K562 (cell line): ENCODE measurements around the gene KMT5C. TPM values are rescaled to one million over a fixed set of nuclear protein-coding genes. Genes with fewer than 3 reads are reported as not detected.

Source experiments
- ATAC-seq: fragments of 200-7000 bp; cut with Tn5 transposase; 3 replicates; pipeline ENCODE4 v1.9.1; 2020; ENCODE audit warnings: moderate library complexity
- BruUV-seq: library from RNA; stranded (reverse); fragments of 400-500 nt; replicated peaks from 2 replicates; lab custom pipeline; 2021; lab: Mats Ljungman, UMichigan
- CTCF ChIA-PET: fragments of 300-600 bp; formaldehyde crosslinking; extraction: SDS; loops from one replicate; lab custom pipeline; 2021; ENCODE audit warnings: low intra/inter-chr PET ratio; lab: Yijun Ruan, JAX
- POLR2A ChIA-PET: fragments of 300-600, 350-650 bp; sonication (Branson Sonifier 250); formaldehyde crosslinking; extraction: SDS; loops from one replicate; lab custom pipeline; 2021; ENCODE audit warnings: antibody characterized with exemption, inconsistent platforms; lab: Yijun Ruan, JAX
- DNase-seq, 4 experiments: peaks; one replicate each; pipeline versions ENCODE4 v3.0.0 to v3.0.0-alpha.2; 2011 to 2018; ENCODE audit warnings: low spot score in 3 of 4, mixed read lengths in 3 of 4; ENCODE audit errors: extremely low read depth in 1 of 4
- FAIRE-seq: peaks from 2 replicates; lab custom pipeline; 2011; peaks lifted over from hg19 to GRCh38; lab: Jason Lieb, UNC
- H2AFZ ChIP-seq: 2 replicates; pipeline ENCODE4 v1.6.0; 2011; ENCODE audit warnings: low read depth, low read length, control low read depth, inconsistent platforms
- H3K27ac ChIP-seq: fragments of 200-600 bp; 3 replicates; pipeline ENCODE4 v1.8.0; 2011; ENCODE audit warnings: low read depth, mild to moderate bottlenecking, control low read depth, inconsistent platforms, low read length, moderate library complexity, mixed read lengths; ENCODE audit errors: extremely low read depth
- H3K27me3 ChIP-seq, 2 experiments: fragments of 300-600 bp in 1 of 2; 2 replicates in 1 of 2; 3 replicates in 1 of 2; pipeline versions ENCODE4 v1.6.0 to v1.8.0; 2011; ENCODE audit warnings: inconsistent platforms in 2 of 2, low read length in 2 of 2, mild to moderate bottlenecking in 1 of 2, mixed read lengths in 1 of 2, moderate library complexity in 1 of 2; ENCODE audit not compliant: control insufficient read depth in 2 of 2, insufficient read depth in 2 of 2
- H3K36me3 ChIP-seq: fragments of 300-600 bp; 3 replicates; pipeline ENCODE4 v1.8.0; 2011; ENCODE audit warnings: mild to moderate bottlenecking, low read length, inconsistent platforms; ENCODE audit not compliant: control insufficient read depth, insufficient read depth
- H3K4me1 ChIP-seq, 2 experiments: fragments of 200-600 bp in 1 of 2; replicated peaks in 1 of 2; 2 replicates in 1 of 2; 3 replicates in 1 of 2; pipeline versions ENCODE4 v1.5.1 to v1.8.0; 2011; ENCODE audit warnings: inconsistent platforms in 2 of 2, low read length in 2 of 2, mild to moderate bottlenecking in 1 of 2, mixed read lengths in 1 of 2, moderate library complexity in 1 of 2; ENCODE audit not compliant: control insufficient read depth in 2 of 2, insufficient read depth in 2 of 2
- H3K4me2 ChIP-seq: 2 replicates; pipeline ENCODE4 v1.6.1; 2011; ENCODE audit warnings: low read length, control low read depth, inconsistent platforms, mixed read lengths; ENCODE audit not compliant: insufficient read depth
- H3K4me3 ChIP-seq: fragments of 200-600 bp; sonication (generic), shearing (Covaris generic); 2 replicates; pipeline ENCODE4 v1.5.1; 2016; ENCODE audit warnings: control low read depth, inconsistent platforms
- H3K79me2 ChIP-seq: fragments of 200-600 bp; 3 replicates; pipeline ENCODE4 v1.8.0; 2011; ENCODE audit warnings: low read length, inconsistent platforms; ENCODE audit not compliant: control insufficient read depth, insufficient read depth
- H3K9ac ChIP-seq, 2 experiments: 2 replicates each; pipeline versions ENCODE4 v1.6.0 to v1.6.1; 2011; ENCODE audit warnings: low read depth in 2 of 2, low read length in 2 of 2, control low read depth in 1 of 2, inconsistent platforms in 1 of 2, mild to moderate bottlenecking in 1 of 2, mixed read lengths in 1 of 2; ENCODE audit not compliant: insufficient read depth in 1 of 2
- H3K9me1 ChIP-seq: one replicate; pipeline ENCODE4 v1.6.0; 2011; ENCODE audit warnings: inconsistent platforms, mild to moderate bottlenecking, low read length, moderate library complexity; ENCODE audit not compliant: control insufficient read depth, insufficient read depth
- H3K9me3 ChIP-seq: replicated peaks from 2 replicates; pipeline ENCODE4 v1.5.1; 2011; ENCODE audit warnings: low read depth, low read length, inconsistent platforms; ENCODE audit not compliant: control insufficient read depth, insufficient read depth
- H4K20me1 ChIP-seq: replicated peaks from 2 replicates; pipeline ENCODE4 v1.6.1; 2011; ENCODE audit warnings: low read length, inconsistent platforms, mixed read lengths; ENCODE audit not compliant: control insufficient read depth, insufficient read depth
- POLR2G ChIP-seq: fragments of 200-400 bp; formaldehyde crosslinking; IDR thresholded peaks from 2 replicates; pipeline ENCODE4 v1.6.1; 2017; ENCODE audit warnings: low read depth, mild to moderate bottlenecking, antibody characterized with exemption, low read length, moderate library complexity
- ZNF121 ChIP-seq: sonication (generic); formaldehyde crosslinking; conservative IDR thresholded peaks from 2 replicates; pipeline ENCODE4 v1.8.0; 2022; ENCODE audit warnings: missing genetic modification reagents
- ZNF263 ChIP-seq: sonication (generic); formaldehyde crosslinking; IDR thresholded peaks from 2 replicates; pipeline ENCODE4 v1.8.0; 2022; ENCODE audit warnings: mild to moderate bottlenecking, missing genetic modification reagents, borderline replicate concordance
- WGBS: fragments of 100-300 bp; shearing (Covaris generic); methylation state at CpG from one replicate; pipeline ENCODE4 v1.1.6; 2016; ENCODE audit warnings: low coverage, mixed read lengths; ENCODE audit not compliant: insufficient coverage; ENCODE audit errors: missing lambda C conversion rate; 5-methylcytosine and 5-hydroxymethylcytosine counted together
- in situ Hi-C: fragments of 300-500 bp; cut with MboI; formaldehyde crosslinking; loops from 4 replicates; pipeline ENCODE4 v1.15.0; 2018; ENCODE audit warnings: inconsistent platforms, mixed read lengths
- intact Hi-C: fragments of 100-400 bp; cut with micrococcal nuclease; formaldehyde crosslinking; loops from 2 replicates; pipeline ENCODE4 v1.14.2; 2022
- polyA plus RNA-seq, 8 experiments: library from polyadenylated mRNA; depleted of rRNA in 4 of 8; stranded (reverse) in 5 of 8; unstranded in 3 of 8; fragments of >200 nt; fragmentation: Nextera tagmentation in 2 of 8; fragmentation: Illumina TruSeq in 1 of 8; extraction: Ambion mirVana in 2 of 8; extraction: Trizol in 1 of 8; gene quantifications; 2 replicates each; pipeline versions ENCODE4 v1.2.1 to v1.2.3, GENCODE V29; 2011 to 2014; ENCODE audit warnings: inconsistent platforms in 1 of 8, missing spikeins in 1 of 8
- total RNA-seq, 7 experiments: library from RNA; depleted of rRNA in 6 of 7; stranded (reverse); fragments of >200 nt in 6 of 7; fragmentation: Illumina TruSeq in 2 of 7; extraction: Trizol in 2 of 7; gene quantifications; 2 replicates each; pipeline versions ENCODE4 v1.2.1 to v1.2.3, GENCODE V29; 2011 to 2021; ENCODE audit warnings: low replicate concordance in 1 of 7

KMT5C gene
- total and polyA plus RNA-seq, 9 of the 15 experiments (the other 6 are each of a cell fraction or from before 2014, with no cell fraction given), result 0.15 to 53.5 (median 16.6) TPM

- H2AFZ ChIP-seq, result no peak overlapping the region
- no peak for ATAC-seq
- no peak overlapping the region for H3K4me3 ChIP-seq
- H3K4me1 ChIP-seq, result peaks cover 8 to 45% of the 10 kb centered on the region in 2 experiments; a peak in 4 of 5 replicates
- H3K4me2 ChIP-seq, result no peak overlapping the region
- no peak for DNase-seq
- no peaks in the 10 kb centered on the region for H3K79me2 ChIP-seq
- no peak for TF ChIP-seq POLR2G
- no peaks in the 10 kb centered on the region for H3K27me3 ChIP-seq
- no TSS peak for BruUV-seq
- no peaks in the 10 kb centered on the region for H3K36me3 ChIP-seq
- in situ Hi-C loops, result no loop called here
- H3K9ac ChIP-seq, result peak overlapping the region in 1 of 2 experiments; percentile 79; a peak in 2 of 4 replicates
- H3K27ac ChIP-seq, result no peak overlapping the region
- intact Hi-C loops, result no loop called here
- FAIRE-seq, result no peak
- no peaks in the 10 kb centered on the region for H3K9me3 ChIP-seq
- 79% methylated on average over 6 of the region's 8 CpGs for WGBS
- ChIA-PET POLR2A (interaction anchor here (0.7 to 2.0 kb wide), 6 partner anchors 8 to 847 kb away, joined by 3 to 8 read pairs (median 4); partner anchors contain the start of gene UBE2S), CTCF (no interaction called here)
- no peaks in the 10 kb centered on the region for H4K20me1 ChIP-seq
- no peaks in the 10 kb centered on the region for H3K9me1 ChIP-seq
Observed at GRCh38 chr19:55320844-55321419, 18.7 kb upstream of the KMT5C start.

GRCh38 chr19:55321466-55322137 lies 18.1 kb upstream of the KMT5C start:
- no peaks in the 10 kb centered on the region for H3K36me3 ChIP-seq
- peak overlapping the region in 1 of 2 experiments; percentile 79; a peak in 2 of 4 replicates for H3K9ac ChIP-seq
- WGBS, result 39% methylated on average over 8 of the region's 9 CpGs
- CTCF ChIA-PET, result no interaction called here
- DNase-seq (no peak), FAIRE-seq (no peak), ATAC-seq (no peak)
- in situ Hi-C loops, result no loop called here
- H3K4me3 ChIP-seq, result no peak overlapping the region
- no peak overlapping the region for H3K27ac ChIP-seq
- no peak overlapping the region for H3K4me2 ChIP-seq
- no peaks in the 10 kb centered on the region for H3K79me2 ChIP-seq
- intact Hi-C loops, result no loop called here
- H2AFZ ChIP-seq, result no peak overlapping the region; the same call in 1 of the 2 replicates
- POLR2A ChIA-PET, result interaction anchor here (0.7 to 2.0 kb wide), 12 partner anchors 8 to 848 kb away, joined by 3 to 14 read pairs (median 4); partner anchors contain the start of genes KMT5C and UBE2S
- H4K20me1 ChIP-seq, result no peaks in the 10 kb centered on the region
- no TSS peak for BruUV-seq
- H3K9me3 ChIP-seq, result no peaks in the 10 kb centered on the region
- no peak for TF ChIP-seq ZNF121 (CRISPR knock-in tag)
- TF ChIP-seq ZNF263 (CRISPR knock-in tag), result peak; percentile 76
- H3K4me1 ChIP-seq, result peaks cover 8 to 44% of the 10 kb centered on the region in 2 experiments; a peak in 4 of 5 replicates
- H3K27me3 ChIP-seq, result no peaks in the 10 kb centered on the region
- H3K9me1 ChIP-seq, result no peaks in the 10 kb centered on the region
